ENCODE measurements around the gene EML6. TPM values are rescaled to one million over a fixed set of nuclear protein-coding genes. Genes with fewer than 3 reads are reported as not detected.

Gene EML6
- total and polyA plus RNA-seq, 10 of the 15 experiments (the other 5 are each of a cell fraction or from before 2014, with no cell fraction given) = 0.09 to 0.67 (median 0.21) TPM

DNA sequence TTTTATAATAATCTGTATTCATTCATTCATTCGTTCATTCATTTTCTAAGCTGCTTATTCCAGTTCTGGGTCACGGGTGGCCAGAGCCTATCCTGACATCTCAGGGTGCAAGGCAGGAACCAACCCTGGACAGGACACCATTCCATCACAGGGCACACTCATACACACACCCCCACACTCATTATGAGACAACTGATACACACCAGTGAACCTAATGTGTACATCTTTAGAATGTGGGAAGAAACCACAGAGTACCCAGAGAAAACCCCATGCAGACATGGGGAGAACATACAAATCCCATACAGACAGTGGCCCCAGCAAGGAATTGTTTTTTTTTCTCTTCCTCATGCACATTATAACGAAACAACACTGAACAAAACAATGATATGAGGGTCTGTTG is 272.1 kb downstream of the EML6 start:
- SMC1A ChIA-PET (ENCODE audit: uncharacterized antibody, unreplicated experiment) = interaction anchor here (1.1 to 2.4 kb wide), 7 partner anchors 12 to 24 kb away, joined by 3 to 7 read pairs (median 4); no protein-coding TSS in a partner anchor
- POLR2A ChIA-PET = interaction anchor here (0.6 kb wide), 1 partner anchor 130 kb away, joined by 3 read pairs; no protein-coding TSS in a partner anchor
- Histone ChIP-seq H3K9me3 (replicated peaks; ENCODE audit: control insufficient read depth, insufficient read depth, low read length) (no peaks in the 10 kb centered on the region), H3K4me1 (ENCODE audit: control insufficient read depth, insufficient read depth, low read length) (peaks cover 18% of the 10 kb centered on the region; the same call in 1 of the 2 replicates), H3K27me3 (replicated peaks in 1 of 2; ENCODE audit: control insufficient read depth in 2 of 2, insufficient read depth in 2 of 2, low read length in 1 of 2) (no peaks in the 10 kb centered on the region), H3K4me2 (ENCODE audit: control insufficient read depth, insufficient read depth) (no peak overlapping the region), H2AFZ (ENCODE audit: control insufficient read depth, low read depth, low read length) (no peak overlapping the region), H3K79me2 (ENCODE audit: control insufficient read depth, insufficient read depth, low read length) (peaks cover 74% of the 10 kb centered on the region), H4K20me1 (ENCODE audit: control insufficient read depth, insufficient read depth) (no peaks in the 10 kb centered on the region), H3K27ac (ENCODE audit: control insufficient read depth, insufficient read depth) (no peak overlapping the region), H3K36me3 (ENCODE audit: control insufficient read depth in 2 of 2, insufficient read depth in 2 of 2, low read length in 1 of 2) (no peaks in the 10 kb centered on the region), H3K9ac (ENCODE audit: control insufficient read depth, insufficient read depth, low read length) (no peak overlapping the region), H3K4me3 (no peak overlapping the region)
- no TSS peak for BruUV-seq (replicated peaks)
- intact Hi-C loops (cut with micrococcal nuclease; ENCODE audit: unreplicated experiment) = no loop called here
- DNase-seq (ENCODE audit: low read depth, low spot score) (no peak), ATAC-seq (peak; percentile 68), FAIRE-seq (peak; percentile 18)
- CTCF ChIA-PET = interaction anchor here (0.7 to 1.9 kb wide), 2 partner anchors 96 to 180 kb away, joined by 3 to 6 read pairs; no protein-coding TSS in a partner anchor
- in situ Hi-C loops (cut with MboI) = no loop called here
- WGBS (ENCODE audit: insufficient coverage, insufficient replicate concordance, low lambda C conversion rate, missing lambda C conversion rate) = 69% methylated on average over 3 of the region's 3 CpGs
- RAD21 ChIA-PET (ENCODE audit: unreplicated experiment) = interaction anchor here (1.2 to 1.3 kb wide), 3 partner anchors 16 to 18 kb away, joined by 3 to 5 read pairs (median 4); no protein-coding TSS in a partner anchor
- no peak for TF ChIP-seq STAT1 (conservative IDR thresholded peaks at IDR 0.05)
- peak; percentile 24; the same call in 1 of the 2 replicates for TF ChIP-seq MTA2 (IDR thresholded peaks at IDR 0.05; ENCODE audit: low read depth)
- TF ChIP-seq RUNX3 (IDR thresholded peaks at IDR 0.05; ENCODE audit: low read length) = peak; percentile 90
- TF ChIP-seq, protein P1, sequence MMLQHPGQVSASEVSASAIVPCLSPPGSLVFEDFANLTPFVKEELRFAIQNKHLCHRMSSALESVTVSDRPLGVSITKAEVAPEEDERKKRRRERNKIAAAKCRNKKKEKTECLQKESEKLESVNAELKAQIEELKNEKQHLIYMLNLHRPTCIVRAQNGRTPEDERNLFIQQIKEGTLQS (IDR thresholded peaks at IDR 0.05; ENCODE audit: borderline replicate concordance, extremely low read depth, low read depth, low read length) = no peak
- TF ChIP-seq EED (IDR thresholded peaks at IDR 0.05; ENCODE audit: low read depth) = peak; percentile 79
- no peak for TF ChIP-seq CREB1 (IDR thresholded peaks at IDR 0.05; ENCODE audit: low read depth)
- TF ChIP-seq, protein P2, sequence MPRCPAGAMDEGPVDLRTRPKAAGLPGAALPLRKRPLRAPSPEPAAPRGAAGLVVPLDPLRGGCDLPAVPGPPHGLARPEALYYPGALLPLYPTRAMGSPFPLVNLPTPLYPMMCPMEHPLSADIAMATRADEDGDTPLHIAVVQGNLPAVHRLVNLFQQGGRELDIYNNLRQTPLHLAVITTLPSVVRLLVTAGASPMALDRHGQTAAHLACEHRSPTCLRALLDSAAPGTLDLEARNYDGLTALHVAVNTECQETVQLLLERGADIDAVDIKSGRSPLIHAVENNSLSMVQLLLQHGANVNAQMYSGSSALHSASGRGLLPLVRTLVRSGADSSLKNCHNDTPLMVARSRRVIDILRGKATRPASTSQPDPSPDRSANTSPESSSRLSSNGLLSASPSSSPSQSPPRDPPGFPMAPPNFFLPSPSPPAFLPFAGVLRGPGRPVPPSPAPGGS (IDR thresholded peaks at IDR 0.05; ENCODE audit: borderline replicate concordance, insufficient read depth, low read depth, low read length, poor library complexity, severe bottlenecking) = peak; percentile 61
- TF ChIP-seq JUND (IDR thresholded peaks at IDR 0.05; ENCODE audit: low read depth, low read length) = no peak
- TF ChIP-seq, protein P3, sequence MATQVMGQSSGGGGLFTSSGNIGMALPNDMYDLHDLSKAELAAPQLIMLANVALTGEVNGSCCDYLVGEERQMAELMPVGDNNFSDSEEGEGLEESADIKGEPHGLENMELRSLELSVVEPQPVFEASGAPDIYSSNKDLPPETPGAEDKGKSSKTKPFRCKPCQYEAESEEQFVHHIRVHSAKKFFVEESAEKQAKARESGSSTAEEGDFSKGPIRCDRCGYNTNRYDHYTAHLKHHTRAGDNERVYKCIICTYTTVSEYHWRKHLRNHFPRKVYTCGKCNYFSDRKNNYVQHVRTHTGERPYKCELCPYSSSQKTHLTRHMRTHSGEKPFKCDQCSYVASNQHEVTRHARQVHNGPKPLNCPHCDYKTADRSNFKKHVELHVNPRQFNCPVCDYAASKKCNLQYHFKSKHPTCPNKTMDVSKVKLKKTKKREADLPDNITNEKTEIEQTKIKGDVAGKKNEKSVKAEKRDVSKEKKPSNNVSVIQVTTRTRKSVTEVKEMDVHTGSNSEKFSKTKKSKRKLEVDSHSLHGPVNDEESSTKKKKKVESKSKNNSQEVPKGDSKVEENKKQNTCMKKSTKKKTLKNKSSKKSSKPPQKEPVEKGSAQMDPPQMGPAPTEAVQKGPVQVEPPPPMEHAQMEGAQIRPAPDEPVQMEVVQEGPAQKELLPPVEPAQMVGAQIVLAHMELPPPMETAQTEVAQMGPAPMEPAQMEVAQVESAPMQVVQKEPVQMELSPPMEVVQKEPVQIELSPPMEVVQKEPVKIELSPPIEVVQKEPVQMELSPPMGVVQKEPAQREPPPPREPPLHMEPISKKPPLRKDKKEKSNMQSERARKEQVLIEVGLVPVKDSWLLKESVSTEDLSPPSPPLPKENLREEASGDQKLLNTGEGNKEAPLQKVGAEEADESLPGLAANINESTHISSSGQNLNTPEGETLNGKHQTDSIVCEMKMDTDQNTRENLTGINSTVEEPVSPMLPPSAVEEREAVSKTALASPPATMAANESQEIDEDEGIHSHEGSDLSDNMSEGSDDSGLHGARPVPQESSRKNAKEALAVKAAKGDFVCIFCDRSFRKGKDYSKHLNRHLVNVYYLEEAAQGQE (IDR thresholded peaks at IDR 0.05; ENCODE audit: low read depth, low read length) = no peak
- no peak for TF ChIP-seq YBX1 (IDR thresholded peaks at IDR 0.05)
- TF ChIP-seq, protein P4, sequence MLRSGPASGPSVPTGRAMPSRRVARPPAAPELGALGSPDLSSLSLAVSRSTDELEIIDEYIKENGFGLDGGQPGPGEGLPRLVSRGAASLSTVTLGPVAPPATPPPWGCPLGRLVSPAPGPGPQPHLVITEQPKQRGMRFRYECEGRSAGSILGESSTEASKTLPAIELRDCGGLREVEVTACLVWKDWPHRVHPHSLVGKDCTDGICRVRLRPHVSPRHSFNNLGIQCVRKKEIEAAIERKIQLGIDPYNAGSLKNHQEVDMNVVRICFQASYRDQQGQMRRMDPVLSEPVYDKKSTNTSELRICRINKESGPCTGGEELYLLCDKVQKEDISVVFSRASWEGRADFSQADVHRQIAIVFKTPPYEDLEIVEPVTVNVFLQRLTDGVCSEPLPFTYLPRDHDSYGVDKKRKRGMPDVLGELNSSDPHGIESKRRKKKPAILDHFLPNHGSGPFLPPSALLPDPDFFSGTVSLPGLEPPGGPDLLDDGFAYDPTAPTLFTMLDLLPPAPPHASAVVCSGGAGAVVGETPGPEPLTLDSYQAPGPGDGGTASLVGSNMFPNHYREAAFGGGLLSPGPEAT (IDR thresholded peaks at IDR 0.05; ENCODE audit: low read depth) = no peak
- TF ChIP-seq, protein P5, sequence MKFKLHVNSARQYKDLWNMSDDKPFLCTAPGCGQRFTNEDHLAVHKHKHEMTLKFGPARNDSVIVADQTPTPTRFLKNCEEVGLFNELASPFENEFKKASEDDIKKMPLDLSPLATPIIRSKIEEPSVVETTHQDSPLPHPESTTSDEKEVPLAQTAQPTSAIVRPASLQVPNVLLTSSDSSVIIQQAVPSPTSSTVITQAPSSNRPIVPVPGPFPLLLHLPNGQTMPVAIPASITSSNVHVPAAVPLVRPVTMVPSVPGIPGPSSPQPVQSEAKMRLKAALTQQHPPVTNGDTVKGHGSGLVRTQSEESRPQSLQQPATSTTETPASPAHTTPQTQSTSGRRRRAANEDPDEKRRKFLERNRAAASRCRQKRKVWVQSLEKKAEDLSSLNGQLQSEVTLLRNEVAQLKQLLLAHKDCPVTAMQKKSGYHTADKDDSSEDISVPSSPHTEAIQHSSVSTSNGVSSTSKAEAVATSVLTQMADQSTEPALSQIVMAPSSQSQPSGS (IDR thresholded peaks at IDR 0.05; ENCODE audit: low read length) = peak; percentile 57; the same call in 1 of the 2 replicates
- TF ChIP-seq, protein P6, sequence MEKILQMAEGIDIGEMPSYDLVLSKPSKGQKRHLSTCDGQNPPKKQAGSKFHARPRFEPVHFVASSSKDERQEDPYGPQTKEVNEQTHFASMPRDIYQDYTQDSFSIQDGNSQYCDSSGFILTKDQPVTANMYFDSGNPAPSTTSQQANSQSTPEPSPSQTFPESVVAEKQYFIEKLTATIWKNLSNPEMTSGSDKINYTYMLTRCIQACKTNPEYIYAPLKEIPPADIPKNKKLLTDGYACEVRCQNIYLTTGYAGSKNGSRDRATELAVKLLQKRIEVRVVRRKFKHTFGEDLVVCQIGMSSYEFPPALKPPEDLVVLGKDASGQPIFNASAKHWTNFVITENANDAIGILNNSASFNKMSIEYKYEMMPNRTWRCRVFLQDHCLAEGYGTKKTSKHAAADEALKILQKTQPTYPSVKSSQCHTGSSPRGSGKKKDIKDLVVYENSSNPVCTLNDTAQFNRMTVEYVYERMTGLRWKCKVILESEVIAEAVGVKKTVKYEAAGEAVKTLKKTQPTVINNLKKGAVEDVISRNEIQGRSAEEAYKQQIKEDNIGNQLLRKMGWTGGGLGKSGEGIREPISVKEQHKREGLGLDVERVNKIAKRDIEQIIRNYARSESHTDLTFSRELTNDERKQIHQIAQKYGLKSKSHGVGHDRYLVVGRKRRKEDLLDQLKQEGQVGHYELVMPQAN (conservative IDR thresholded peaks at IDR 0.05) = no peak

Data from GM12878 (cell line).